Tibial nerve (tissue), 4 donors: ENCODE data around the gene NFIA. TPM values are rescaled to one million over a fixed set of nuclear protein-coding genes. Genes with fewer than 3 reads are reported as not detected.
A peak's percentile ranks its signal among the peaks of the same experiment; 100 is the strongest.

Experiments
- DNase-seq, 2 donors: peaks; one replicate each; pipeline ENCODE4 v3.0.0-alpha.2; 2019; ENCODE audit warnings: low spot score in 2 of 2
- H3K27ac ChIP-seq, 4 donors: fragments of 200-600 bp; sonication (generic) in 3 of 4; one replicate each; pipeline ENCODE4 v1.5.1; 2017 to 2019; ENCODE audit warnings: mild to moderate bottlenecking in 1 of 4
- H3K27me3 ChIP-seq, 2 donors: fragments of 200-600 bp; sonication (generic) in 1 of 2; one replicate each; pipeline versions ENCODE4 v1.5.1 to v1.6.0; 2017 to 2019
- H3K36me3 ChIP-seq, 3 donors: fragments of 200-600 bp; sonication (generic); one replicate each; pipeline ENCODE4 v1.5.1; 2018 to 2019
- H3K4me1 ChIP-seq, 4 donors: fragments of 200-600 bp; sonication (generic) in 3 of 4; one replicate each; pipeline ENCODE4 v1.5.1; 2017 to 2019
- H3K4me3 ChIP-seq, 4 donors: fragments of 200-600 bp; sonication (generic) in 3 of 4; one replicate each; pipeline ENCODE4 v1.5.1; 2017 to 2019; ENCODE audit warnings: mild to moderate bottlenecking in 1 of 4, moderate library complexity in 1 of 4
- H3K9me3 ChIP-seq, 4 donors: fragments of 200-600 bp; sonication (generic) in 3 of 4; one replicate each; pipeline ENCODE4 v1.5.1; 2017 to 2019
- CTCF ChIP-seq, 5 experiments: fragments of 200-600 bp in 3 of 5; fragments of 450-650 bp in 2 of 5; sonication (generic) in 3 of 5; IDR thresholded peaks; one replicate each; pipeline ENCODE4 v1.5.1; 2016 to 2019; ENCODE audit warnings: antibody characterized with exemption in 5 of 5, mild to moderate bottlenecking in 3 of 5, moderate library complexity in 2 of 5
- EP300 ChIP-seq, 2 donors: sonication (generic); formaldehyde crosslinking; IDR thresholded peaks; one replicate each; pipeline ENCODE4 v1.6.1; 2017; ENCODE audit warnings: antibody characterized with exemption in 2 of 2, mild to moderate bottlenecking in 1 of 2
- POLR2A ChIP-seq, 2 donors: fragments of 450-650 bp; IDR thresholded peaks; one replicate each; pipeline ENCODE4 v1.6.1; 2017; ENCODE audit warnings: antibody characterized with exemption in 2 of 2, mild to moderate bottlenecking in 2 of 2, moderate library complexity in 2 of 2
- WGBS, 2 donors: methylation state at CpG; one replicate each; pipeline ENCODE4 v1.1.5; 2018; 5-methylcytosine and 5-hydroxymethylcytosine counted together
- total RNA-seq, 4 donors: library from RNA; depleted of rRNA; stranded (reverse); fragments of >200 nt; gene quantifications; one replicate each; pipeline ENCODE4 v1.1.0, GENCODE V29; 2016

NFIA gene
- total RNA-seq, 4 donors from 2014 or later = 71.2 to 81.4 (median 75.7) TPM

DNA sequence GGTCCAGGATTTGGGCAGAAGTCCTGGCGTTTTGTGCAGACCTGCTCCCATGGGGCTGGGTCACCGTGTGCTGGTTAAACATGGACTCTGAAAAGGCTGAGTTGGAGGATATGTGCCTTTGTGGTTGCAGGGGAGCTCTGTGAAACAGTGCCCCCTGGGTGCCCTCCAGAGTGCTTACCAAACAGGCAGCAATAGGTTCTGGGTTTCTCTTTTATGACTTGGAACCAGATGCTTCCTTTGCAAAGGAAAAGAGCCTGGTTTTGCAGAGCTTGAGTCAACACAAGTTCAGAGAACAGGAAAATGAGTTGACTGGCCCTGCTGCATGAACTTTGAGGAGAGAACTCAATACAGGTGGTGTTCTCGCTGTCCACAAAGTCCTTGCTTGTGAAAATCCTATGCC lies 353.7 kb downstream of the NFIA start:
- Histone ChIP-seq H3K9me3 (no peaks in the 10 kb centered on the region), H3K4me3 (no peak overlapping the region), H3K4me1 (peaks cover 0 to 24% (median 0%) of the 10 kb centered on the region in 4 donors), H3K27ac (no peak overlapping the region), H3K36me3 (peaks cover 0 to 12% (median 0%) of the 10 kb centered on the region in 3 donors), H3K27me3 (no peaks in the 10 kb centered on the region)
- DNase-seq = no peak
- WGBS, 2 donors = 62 to 69% methylated on average over 3 of the region's 3 CpGs
- no peak for TF ChIP-seq POLR2A (IDR thresholded peaks at IDR 0.05)
- no peak for TF ChIP-seq CTCF (IDR thresholded peaks at IDR 0.05)
- no peak for TF ChIP-seq EP300 (IDR thresholded peaks at IDR 0.05)

DNA sequence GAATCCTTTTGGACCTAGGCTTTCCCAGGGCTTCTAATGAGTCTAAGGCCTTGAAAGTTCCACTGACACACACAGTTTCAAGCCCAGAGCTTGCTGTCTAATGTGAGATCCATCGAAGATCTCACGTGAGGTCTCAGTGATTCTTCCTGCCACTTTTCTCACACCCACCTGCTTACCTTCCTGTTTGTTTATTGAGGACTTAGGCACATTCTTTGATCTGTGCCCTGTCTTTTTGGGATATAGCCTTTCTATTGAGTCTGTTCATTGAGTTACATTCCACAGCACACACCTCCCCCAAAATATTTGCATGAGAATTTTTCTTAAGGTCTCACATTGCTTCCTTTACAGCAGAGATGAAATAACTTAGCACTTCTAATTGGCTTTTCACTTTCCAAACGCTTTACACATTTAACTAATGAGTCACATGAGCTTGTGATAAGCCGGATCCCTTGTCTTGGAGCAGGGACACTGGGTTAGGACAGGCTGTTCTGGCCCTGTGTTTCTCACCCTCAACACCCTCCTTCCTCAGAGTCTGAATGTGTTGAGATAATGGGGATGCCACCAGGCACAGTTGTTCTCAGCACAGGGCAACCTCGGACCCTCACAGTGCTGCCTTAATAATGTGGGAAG lies 354.2 kb downstream of the NFIA start:
- H3K27ac ChIP-seq = peak overlapping the region in 1 of 4 donors; percentile 33

DNA sequence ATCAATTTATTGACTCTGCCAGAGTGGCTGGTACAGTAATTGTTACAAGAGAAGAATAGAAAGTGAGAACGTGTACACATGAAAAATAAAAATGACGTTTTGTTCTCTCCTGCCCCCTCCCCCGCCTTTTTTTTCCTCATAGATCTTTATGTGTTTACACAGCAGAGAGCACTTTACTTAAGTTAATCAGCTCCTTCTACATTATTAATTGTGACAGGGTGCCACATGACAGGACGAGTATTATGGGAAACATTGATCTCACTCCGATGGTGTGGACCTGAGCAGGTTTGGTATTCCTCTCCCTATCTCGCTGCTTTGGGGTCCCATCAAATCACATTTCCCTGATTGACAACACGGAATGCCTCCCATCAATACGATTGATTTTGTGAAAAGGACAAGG lies 356.9 kb downstream of the NFIA start:
- no peak for DNase-seq
- H3K4me3 ChIP-seq = no peak overlapping the region
- no peak for TF ChIP-seq CTCF (IDR thresholded peaks at IDR 0.05)
- no peak for TF ChIP-seq POLR2A (IDR thresholded peaks at IDR 0.05)
- no peak for TF ChIP-seq EP300 (IDR thresholded peaks at IDR 0.05)
- 79 to 81% methylated on average over 8 of the region's 8 CpGs for WGBS, 2 donors
- no peak overlapping the region for H3K27ac ChIP-seq
- peaks cover 0 to 56% (median 12%) of the 10 kb centered on the region in 4 donors for H3K4me1 ChIP-seq
- no peaks in the 10 kb centered on the region for H3K9me3 ChIP-seq
- no peaks in the 10 kb centered on the region for H3K27me3 ChIP-seq
- peaks cover 0 to 7% (median 0%) of the 10 kb centered on the region in 3 donors for H3K36me3 ChIP-seq

More for the DNA sequence above, 354.2 kb downstream of the NFIA start:
- H3K4me1 ChIP-seq = peaks cover 0 to 30% (median under 1%) of the 10 kb centered on the region in 4 donors
- H3K4me3 ChIP-seq = no peak overlapping the region
- no peaks in the 10 kb centered on the region for H3K27me3 ChIP-seq
- TF ChIP-seq POLR2A (IDR thresholded peaks at IDR 0.05) (no peak), CTCF (IDR thresholded peaks at IDR 0.05) (no peak), EP300 (IDR thresholded peaks at IDR 0.05) (peak in 1 of 2 donors; percentile 13)
- WGBS, 2 donors = 63 to 82% methylated on average over 5 of the region's 5 CpGs
- peaks cover 0 to 12% (median 0%) of the 10 kb centered on the region in 3 donors for H3K36me3 ChIP-seq
- no peaks in the 10 kb centered on the region for H3K9me3 ChIP-seq
- no peak for DNase-seq

DNA sequence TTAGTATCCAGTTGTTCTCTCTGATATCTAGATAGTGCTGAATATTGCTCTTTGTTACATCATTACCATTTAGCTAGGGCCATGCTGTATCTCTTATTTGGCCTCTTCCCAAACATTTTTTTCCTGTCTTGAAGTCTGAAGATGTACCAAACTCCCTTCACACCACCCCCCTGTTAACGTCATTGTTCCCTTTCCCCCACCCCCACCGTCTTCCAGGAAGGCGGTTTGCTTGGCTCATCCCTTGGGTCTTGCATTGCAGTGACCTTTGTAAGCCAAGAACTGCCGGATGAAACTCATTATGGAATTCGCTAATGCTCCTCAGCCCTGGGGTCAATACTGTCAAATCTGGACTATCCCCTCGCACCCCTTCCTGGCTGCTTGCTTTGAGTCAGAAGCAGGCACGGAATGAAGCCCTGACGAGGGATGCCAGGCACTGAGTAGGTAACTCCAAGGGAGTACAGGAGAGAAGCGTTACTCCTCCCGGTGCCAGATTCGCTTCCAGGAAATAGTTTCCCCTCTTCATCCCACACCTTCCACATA lies 359.4 kb downstream of the NFIA start:
- WGBS, 2 donors = 51% methylated on average over 11 of the region's 11 CpGs
- no peak for TF ChIP-seq CTCF (IDR thresholded peaks at IDR 0.05)
- peak in 1 of 2 donors; percentile 72 for TF ChIP-seq EP300 (IDR thresholded peaks at IDR 0.05)
- no peak for TF ChIP-seq POLR2A (IDR thresholded peaks at IDR 0.05)

GRCh38 chr1:61442544-61442943 lies 360.2 kb downstream of the NFIA start:
- H3K4me1 ChIP-seq = peaks cover 0 to 79% (median 22%) of the 10 kb centered on the region in 4 donors
- TF ChIP-seq POLR2A (IDR thresholded peaks at IDR 0.05) (no peak), EP300 (IDR thresholded peaks at IDR 0.05) (no peak), CTCF (IDR thresholded peaks at IDR 0.05) (no peak)
- no peak overlapping the region for H3K27ac ChIP-seq

More for the DNA sequence above, 359.4 kb downstream of the NFIA start:
- no peak for DNase-seq
- H3K4me1 ChIP-seq = peaks cover 0 to 77% (median 22%) of the 10 kb centered on the region in 4 donors
- peak overlapping the region in 1 of 4 donors; percentile 50 for H3K27ac ChIP-seq
- no peaks in the 10 kb centered on the region for H3K27me3 ChIP-seq
- H3K36me3 ChIP-seq = peaks cover 0 to 5% (median 0%) of the 10 kb centered on the region in 3 donors
- H3K4me3 ChIP-seq = no peak overlapping the region
- no peaks in the 10 kb centered on the region for H3K9me3 ChIP-seq

More at GRCh38 chr1:61442544-61442943, 360.2 kb downstream of the NFIA start:
- DNase-seq = no peak
- H3K4me3 ChIP-seq = no peak overlapping the region
- no peaks in the 10 kb centered on the region for H3K36me3 ChIP-seq
- H3K9me3 ChIP-seq = no peaks in the 10 kb centered on the region
- H3K27me3 ChIP-seq = no peaks in the 10 kb centered on the region
- WGBS, 2 donors = 84 to 91% methylated on average over 2 of the region's 2 CpGs
